NCI-H526 treated with DMSO at 0.1 percent for 48 hours (cell line): Measurements from ENCODE around the gene ZNF565.
"Not testable (repeated sequence)": the region's sequence is repeated elsewhere in the genome, so short reads cannot be mapped to it uniquely, and the experiment has no call there.

ENCODE experiments used
- DNase-seq: peaks from one replicate; lab custom pipeline; 2025; lab: John Stamatoyannopoulos, UW

The ZNF565 gene

DNA sequence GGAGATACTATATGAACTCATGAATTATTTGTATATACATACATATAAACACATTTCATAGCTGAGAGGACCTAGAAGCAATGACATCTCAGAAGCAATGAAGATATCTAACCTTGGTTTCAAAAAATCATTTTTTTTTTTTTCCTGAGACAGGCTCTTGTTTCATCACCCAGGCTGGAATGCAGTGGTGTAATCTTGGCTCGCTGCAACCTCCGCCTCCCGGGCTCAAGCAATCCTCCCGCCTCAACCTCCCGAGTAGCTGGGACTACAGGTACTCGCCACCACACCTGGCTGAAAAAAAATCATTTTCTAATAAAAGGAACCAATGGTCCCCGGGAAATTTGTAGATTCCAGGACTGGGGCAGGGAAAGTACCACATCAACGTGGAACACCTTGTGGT is 4.0 kb downstream of the ZNF565 start:
- DNase-seq = no peak

DNA sequence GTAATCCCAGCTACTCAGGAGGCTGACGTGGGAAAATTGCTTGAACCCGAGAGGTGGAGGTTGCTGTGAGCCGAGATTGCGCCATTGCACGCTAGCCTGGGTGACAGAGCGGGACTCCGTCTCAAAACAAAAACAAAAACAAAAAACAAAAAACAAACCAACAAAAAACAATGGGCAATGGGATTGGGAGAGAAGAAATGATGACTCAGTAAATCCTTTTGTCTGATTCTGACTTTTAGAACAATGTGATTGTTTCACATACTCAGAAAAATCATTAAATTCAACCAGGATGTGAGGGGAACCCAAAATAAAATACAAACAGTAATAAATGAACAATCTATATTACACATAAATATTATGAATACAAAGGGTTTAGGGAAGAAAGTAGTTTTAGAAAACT is 5.1 kb downstream of the ZNF565 start:
- no peak for DNase-seq

- no peak for DNase-seq
Measured at GRCh38 chr19:36207605-36208252, 6.7 kb downstream of the ZNF565 start.

DNA sequence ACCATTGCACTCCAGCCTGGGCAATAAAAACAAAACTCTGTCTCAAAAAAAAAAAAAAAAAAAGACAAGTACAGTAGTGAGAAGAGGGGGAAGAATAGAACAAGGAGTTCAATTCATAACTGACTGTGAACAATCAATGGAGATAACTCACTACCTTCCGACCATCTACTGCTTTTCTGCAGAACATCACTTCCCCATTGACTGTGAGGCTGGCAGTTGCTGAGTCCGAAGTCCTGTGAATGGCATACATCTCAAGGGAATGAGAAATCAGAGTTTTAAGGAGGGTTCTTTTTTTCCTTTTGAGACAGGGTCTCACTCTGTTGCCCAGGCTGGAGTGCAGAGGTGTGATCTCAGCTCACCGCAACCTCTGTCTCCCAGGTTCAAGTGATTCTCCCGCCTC is 11.2 kb downstream of the ZNF565 start:
- no peak for DNase-seq

DNA sequence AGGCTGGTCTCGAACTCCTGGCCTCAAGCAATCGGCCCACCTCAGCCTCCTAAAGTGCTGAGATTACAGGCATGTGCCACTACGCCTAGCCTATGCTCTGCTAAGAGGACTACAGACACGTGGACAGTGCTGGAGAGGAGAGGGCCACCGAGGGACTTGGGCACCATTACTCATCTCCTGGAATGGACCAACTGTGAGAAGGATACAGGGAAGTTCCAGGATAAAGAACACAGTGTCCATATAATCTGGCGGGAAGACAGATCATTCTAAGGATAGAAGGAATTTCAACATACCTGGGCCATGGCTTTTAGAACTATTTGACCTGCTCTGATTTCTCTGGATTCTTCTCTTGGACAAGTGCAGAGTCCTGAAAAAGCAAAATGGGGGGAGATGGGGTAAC is 12.8 kb downstream of the ZNF565 start:
- DNase-seq = no peak

DNA sequence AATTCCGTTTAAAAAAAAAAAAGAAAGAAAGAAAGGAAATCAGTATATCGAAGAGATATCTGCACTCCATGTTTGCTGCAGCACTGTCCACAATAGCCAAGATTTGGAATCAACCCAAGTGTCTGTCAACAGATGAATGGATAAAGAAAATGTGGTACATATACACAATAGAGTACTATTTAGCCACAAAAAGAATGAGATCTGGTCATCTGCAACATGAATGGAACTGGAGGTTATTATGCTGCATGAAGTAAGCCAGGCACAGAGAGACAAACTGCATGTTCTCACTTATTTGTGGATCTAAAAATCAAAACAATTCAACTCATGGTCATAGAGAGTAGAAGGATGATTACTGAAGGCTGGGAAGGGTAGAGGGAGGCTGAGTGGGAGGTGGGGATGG is 16.3 kb downstream of the ZNF565 start:
- no peak for DNase-seq

- no peak for DNase-seq
Measured at GRCh38 chr19:36196249-36196648, 18.2 kb downstream of the ZNF565 start.

DNA sequence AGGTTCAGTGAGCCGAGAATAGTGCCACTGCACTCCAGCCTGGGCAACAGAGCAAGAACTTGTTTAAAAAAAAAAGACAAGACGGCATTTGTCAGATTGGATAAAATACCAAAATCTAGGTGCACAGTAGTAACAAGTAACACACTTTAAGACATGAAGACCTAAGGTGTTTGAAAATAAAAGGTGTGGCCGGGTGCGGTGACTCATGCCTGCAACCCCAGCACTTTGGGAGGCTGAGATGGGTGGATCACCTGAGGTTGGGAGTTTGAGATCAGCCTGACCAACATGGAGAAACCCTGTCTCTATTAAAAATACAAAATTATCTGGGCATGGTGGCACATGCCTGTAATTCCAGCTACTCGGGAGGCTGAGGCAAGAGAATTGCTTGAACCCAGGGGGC is 27.7 kb downstream of the ZNF565 start:
- DNase-seq = not testable (repeated sequence)

DNA sequence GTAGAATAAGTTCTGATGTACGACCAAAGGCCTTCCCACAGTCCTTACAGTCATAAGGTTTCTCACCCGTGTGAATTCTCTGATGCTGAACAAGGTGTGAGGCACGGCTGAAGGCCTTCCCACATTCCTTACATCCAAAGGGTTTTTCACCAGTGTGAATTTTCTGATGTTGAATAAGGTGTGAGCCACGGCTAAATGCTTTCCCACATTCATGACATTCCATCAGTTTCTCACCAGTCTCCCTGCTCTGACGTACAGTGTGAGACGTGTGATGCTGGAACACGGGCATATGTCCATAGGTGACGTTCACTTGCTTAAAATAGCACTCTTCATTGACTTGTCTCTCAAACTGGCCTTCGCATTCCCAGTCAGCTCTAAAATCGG is 31.2 kb downstream of the ZNF565 start:
- no peak for DNase-seq

- no peak for DNase-seq
Measured at GRCh38 chr19:36182612-36183244, 31.7 kb downstream of the ZNF565 start.

DNA sequence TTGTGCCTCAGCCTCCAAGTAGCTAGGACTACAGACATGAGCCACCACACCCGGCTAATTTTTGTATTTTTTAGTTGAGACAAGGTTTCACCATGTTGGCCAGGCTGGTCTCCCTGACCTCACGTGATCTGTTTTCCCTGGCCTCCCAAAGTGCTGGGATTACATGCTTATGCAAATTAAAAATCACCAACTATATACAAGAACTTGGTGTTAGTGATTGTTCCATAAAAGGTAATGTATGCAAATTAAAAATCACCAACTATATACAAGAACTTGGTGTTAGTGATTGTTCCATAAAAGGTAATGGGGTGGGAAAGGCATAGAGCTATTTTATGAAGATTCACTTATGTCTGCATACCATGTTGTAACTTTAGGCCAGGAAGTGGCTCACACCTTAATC is 35.4 kb downstream of the ZNF565 start:
- DNase-seq = peak; percentile 32

- DNase-seq = not testable (repeated sequence)
Measured at GRCh38 chr19:36173846-36174245, 40.6 kb downstream of the ZNF565 start.

GRCh38 chr19:36172852-36173251 is 41.6 kb downstream of the ZNF565 start:
- no peak for DNase-seq

GRCh38 chr19:36169084-36169760 is 45.2 kb downstream of the ZNF565 start:
- peak; percentile 54 for DNase-seq

DNA sequence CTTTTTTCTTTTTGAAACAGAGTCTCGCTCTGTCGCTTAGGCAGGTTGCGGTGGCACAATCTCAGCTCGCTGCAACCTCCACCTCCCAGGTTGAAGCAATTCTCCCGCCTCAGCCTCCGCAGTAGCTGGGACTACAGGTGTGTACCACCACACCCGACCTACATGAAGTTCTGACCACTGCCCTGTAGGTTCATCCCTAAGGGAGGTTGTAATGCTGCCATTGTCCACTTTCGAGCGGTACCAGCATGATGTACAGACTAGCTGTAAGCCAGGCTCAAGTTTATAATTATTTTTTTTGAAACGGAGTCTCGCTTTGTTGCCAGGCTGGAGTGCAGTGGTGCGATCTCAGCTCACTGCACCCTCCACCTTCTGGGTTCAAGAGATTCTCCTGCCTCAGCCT is 50.7 kb downstream of the ZNF565 start:
- DNase-seq = no peak

DNA sequence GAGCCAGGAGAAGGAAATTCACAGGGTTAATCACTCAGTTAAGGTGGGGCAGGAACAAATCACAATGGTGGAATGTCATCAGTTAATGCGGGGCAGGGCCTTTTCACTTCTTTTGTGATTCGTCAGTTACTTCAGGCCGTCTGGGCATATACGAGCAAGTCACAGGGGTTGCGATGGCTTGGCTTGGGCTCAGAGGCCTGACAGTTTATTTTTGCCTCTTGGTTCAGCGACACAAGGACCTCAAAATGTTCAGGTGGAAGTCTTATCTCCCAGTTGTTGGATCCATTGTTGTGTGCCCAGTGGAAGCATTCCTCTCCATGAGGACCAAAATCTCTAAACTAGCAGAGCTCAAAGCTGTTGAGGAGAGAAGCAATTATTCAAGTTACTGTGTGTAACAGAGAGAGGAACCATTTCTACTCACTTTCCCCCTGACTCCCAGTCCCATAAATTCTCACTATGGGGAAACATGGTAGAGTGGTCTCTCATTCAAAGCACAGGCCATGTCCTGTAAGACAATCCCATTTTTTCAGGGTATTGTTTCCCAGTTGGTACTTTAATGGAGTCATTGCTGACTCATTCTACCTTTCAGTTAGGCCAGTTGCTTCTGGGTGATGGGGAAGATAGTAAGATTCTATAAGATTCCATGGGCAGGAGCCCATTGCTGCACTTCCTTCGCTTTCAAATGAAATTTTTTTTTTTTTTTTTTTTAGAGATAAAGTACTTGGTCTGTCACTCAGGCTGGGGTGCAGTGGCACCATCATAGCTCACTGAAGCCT is 53.5 kb downstream of the ZNF565 start:
- no peak for DNase-seq

- DNase-seq = no peak
Measured at GRCh38 chr19:36153126-36153525, 61.3 kb downstream of the ZNF565 start.

DNA sequence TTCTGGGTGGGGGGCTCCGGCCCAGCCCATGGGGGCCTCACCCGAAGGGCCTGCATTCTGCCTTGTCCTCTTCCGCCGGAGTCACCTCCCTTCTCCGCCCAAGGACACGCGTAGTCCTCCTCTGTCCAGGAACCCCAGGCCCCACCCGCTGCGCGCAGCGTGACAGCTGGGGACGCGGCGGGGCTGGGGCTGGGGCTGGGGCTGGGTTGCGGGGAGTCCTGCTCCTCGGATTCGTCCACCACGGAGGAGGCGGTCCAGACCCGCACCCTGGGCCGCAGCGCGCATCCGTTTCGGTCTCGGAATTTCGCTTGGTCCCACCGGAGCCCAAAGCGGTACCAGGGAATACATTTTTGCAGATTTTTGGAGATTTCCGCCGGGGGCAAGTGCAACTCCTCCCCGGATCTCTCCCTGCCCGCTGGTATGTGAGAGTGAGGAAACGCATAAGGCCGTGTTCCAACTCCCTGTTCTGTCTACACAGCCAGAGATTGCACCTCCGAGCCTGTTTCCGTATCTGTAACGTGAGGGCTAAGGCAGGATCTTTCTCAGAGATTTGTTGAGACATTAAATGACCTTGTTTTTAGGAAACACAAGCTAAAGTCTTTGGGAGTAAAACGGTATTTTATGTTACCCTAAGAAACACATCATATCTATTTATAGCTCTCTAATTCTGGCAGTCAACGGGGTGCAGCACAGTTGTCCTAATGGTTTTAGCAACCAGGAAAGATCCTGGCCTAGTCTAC is 61.9 kb downstream of the ZNF565 start, which contains the start of gene COX7A1:
TSS of gene COX7A1 (minus strand) at position 96 of the 740 bp plus-strand sequence. CDS start at position 56, 40 bp downstream.
- no peak for DNase-seq

DNA sequence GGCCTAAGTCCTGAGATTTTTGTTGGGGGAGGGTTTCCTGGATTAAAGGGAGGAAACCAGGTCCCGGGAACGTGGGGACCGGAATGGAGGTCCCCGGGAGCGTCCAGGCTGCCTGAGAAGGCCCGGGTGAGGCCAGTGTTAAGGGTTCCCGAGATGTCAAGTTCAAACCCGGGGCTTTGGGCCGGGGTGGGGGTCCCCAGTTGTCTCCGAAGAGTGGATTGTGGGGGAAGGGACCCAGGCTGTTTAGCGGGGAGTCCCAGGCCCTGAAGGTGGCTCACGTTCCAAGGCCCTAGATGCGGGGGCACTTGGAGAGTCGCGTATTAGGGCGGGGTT is 62.5 kb downstream of the ZNF565 start:
- no peak for DNase-seq

DNA sequence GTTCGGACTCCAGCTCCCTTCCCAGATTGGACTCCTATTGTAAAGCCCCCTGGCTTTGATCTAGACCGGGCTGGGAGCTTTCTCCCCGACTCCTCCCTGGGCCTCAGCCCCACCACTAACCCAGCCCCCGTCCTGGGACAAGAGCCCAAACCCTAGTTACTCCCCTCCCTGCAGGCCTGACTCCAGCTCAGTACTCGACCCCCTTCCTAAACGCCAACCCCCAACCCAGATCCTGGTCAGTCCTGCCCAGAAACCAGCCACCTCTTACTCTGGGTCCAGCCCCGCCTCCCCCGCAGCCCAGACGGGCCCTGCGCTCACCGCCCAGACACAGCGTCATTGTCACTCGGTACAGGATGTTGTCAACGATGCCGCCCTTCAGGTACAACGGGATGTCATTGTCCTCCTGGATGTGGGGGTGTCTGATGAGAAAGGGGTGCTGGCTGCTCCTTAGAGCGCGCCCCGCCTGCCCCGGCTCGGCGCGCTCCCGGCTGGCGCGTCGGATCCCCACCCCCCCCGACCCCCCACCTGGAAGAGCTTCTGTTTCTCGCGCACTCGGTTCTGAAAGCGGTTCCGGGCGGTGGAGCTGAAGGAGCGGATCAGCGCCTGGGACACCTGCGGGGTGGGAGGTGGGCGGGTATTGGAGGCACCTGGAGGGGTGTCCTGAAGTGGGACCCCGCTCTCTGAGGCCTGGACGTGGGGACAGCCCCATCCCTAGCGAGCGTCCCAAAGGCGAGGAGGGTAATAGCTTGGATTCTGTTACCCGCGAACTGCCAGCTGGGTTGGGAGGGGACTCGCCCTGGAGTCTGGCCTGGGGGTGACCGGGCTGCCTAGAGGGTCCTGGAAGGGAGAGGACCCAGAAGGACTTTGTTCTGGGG is 63.1 kb downstream of the ZNF565 start:
- DNase-seq = no peak

DNA sequence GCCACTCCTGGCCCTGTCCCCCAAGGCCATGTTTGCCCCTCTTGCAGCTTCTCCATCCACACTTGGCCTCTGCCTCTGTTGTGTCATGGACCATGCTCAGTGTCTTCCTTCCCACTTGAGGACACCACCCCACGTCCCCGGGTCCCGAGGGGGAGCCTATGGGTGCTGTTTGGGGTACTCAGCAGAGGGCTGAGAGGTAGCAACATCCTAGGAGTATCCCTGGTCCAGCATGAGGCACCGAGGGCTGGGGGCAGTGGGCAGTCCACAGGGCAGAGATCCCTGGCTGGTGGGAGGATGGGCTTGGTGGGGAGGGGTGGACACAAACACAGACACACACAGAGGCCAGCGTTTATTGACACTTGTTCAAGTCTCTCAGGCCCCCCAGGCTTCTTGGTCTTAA is 63.9 kb downstream of the ZNF565 start:
- no peak for DNase-seq
